H1 (cell line): ENCODE results near the gene PHF14. TPM values are rescaled to one million over a fixed set of nuclear protein-coding genes. Genes with fewer than 3 reads are reported as not detected.

Experiments
- CTCF ChIA-PET: fragments of 300-600 bp; sonication (Branson Sonifier 250); formaldehyde crosslinking; loops from one replicate; lab custom pipeline; 2021; ENCODE audit not compliant: partially characterized antibody; lab: Charles Lee
- POLR2A ChIA-PET: fragments of 300-600 bp; sonication (Branson Sonifier 250); formaldehyde crosslinking; loops from one replicate; lab custom pipeline; 2021; ENCODE audit warnings: inconsistent platforms; ENCODE audit not compliant: partially characterized antibody; lab: Charles Lee
- DNase-seq, 2 experiments: peaks; one replicate each; pipeline versions ENCODE4 v3.0.0 to v3.0.0-alpha.2; 2010 to 2022; ENCODE audit warnings: low spot score in 2 of 2, low read depth in 1 of 2, mixed read lengths in 1 of 2
- FAIRE-seq: peaks from 2 replicates; lab custom pipeline; 2011; peaks lifted over from hg19 to GRCh38; lab: Jason Lieb, UNC
- H2AFZ ChIP-seq: 2 replicates; pipeline ENCODE4 v1.8.1; 2012; ENCODE audit warnings: low read length, inconsistent platforms
- H2AK5ac ChIP-seq: 2 replicates; pipeline ENCODE4 v1.6.1; 2013; ENCODE audit warnings: low read depth, low read length
- H2BK120ac ChIP-seq: replicated peaks from 2 replicates; pipeline ENCODE3; 2013; ENCODE audit warnings: low read depth, low read length, inconsistent platforms
- H2BK12ac ChIP-seq: 2 replicates; pipeline ENCODE4 v1.6.1; 2013; ENCODE audit warnings: low read depth, low read length
- H2BK15ac ChIP-seq: 2 replicates; pipeline ENCODE4 v1.6.1; 2013; ENCODE audit warnings: low read length
- H2BK20ac ChIP-seq: 2 replicates; pipeline ENCODE4 v1.6.1; 2013; ENCODE audit warnings: low read length
- H2BK5ac ChIP-seq: 2 replicates; pipeline ENCODE4 v1.6.1; 2013; ENCODE audit warnings: low read depth, low read length
- H3K14ac ChIP-seq: 2 replicates; pipeline ENCODE4 v1.6.1; 2013; ENCODE audit warnings: inconsistent platforms; ENCODE audit not compliant: insufficient read length
- H3K18ac ChIP-seq: 2 replicates; pipeline ENCODE4 v1.6.1; 2013; ENCODE audit warnings: low read length; ENCODE audit errors: extremely low read depth
- H3K23ac ChIP-seq: 2 replicates; pipeline ENCODE4 v1.6.1; 2013; ENCODE audit warnings: inconsistent platforms; ENCODE audit not compliant: insufficient read length
- H3K23me2 ChIP-seq: 2 replicates; pipeline ENCODE4 v1.6.1; 2013; ENCODE audit warnings: low read depth, low read length
- H3K27ac ChIP-seq: 2 replicates; pipeline ENCODE4 v1.6.1; 2011; ENCODE audit warnings: low read depth, low read length, inconsistent platforms
- H3K27me3 ChIP-seq, 4 experiments: replicated peaks in 1 of 4; 1 replicate in 1 of 4; 2 replicates in 3 of 4; pipeline versions ENCODE4 v1.6.1 to v1.8.1; 2011 to 2013; ENCODE audit warnings: low read length in 3 of 4, mild to moderate bottlenecking in 3 of 4, inconsistent platforms in 2 of 4, mixed read lengths in 2 of 4, moderate library complexity in 1 of 4; ENCODE audit not compliant: control insufficient read depth in 3 of 4, insufficient read depth in 3 of 4; ENCODE audit errors: extremely low read depth in 1 of 4
- H3K36me3 ChIP-seq, 4 experiments: 2 replicates each; pipeline versions ENCODE4 v1.6.1 to v1.8.1; 2011 to 2013; ENCODE audit warnings: mild to moderate bottlenecking in 4 of 4, low read length in 3 of 4, moderate library complexity in 2 of 4, control low read depth in 1 of 4, inconsistent platforms in 1 of 4; ENCODE audit not compliant: insufficient read depth in 4 of 4, control insufficient read depth in 2 of 4
- H3K4ac ChIP-seq: replicated peaks from 2 replicates; pipeline ENCODE3; 2013; ENCODE audit warnings: low read length, low read depth, mixed read lengths, inconsistent platforms; ENCODE audit not compliant: insufficient read length
- H3K4me1 ChIP-seq, 4 experiments: replicated peaks in 1 of 4; 1 replicate in 1 of 4; 2 replicates in 3 of 4; pipeline versions ENCODE4 v1.6.1 to v1.8.1; 2011 to 2013; ENCODE audit warnings: low read length in 3 of 4, inconsistent platforms in 2 of 4, mixed read lengths in 1 of 4; ENCODE audit not compliant: insufficient read depth in 4 of 4, control insufficient read depth in 3 of 4
- H3K4me2 ChIP-seq, 2 experiments: 2 replicates each; pipeline versions ENCODE4 v1.6.1 to v1.8.1; 2011 to 2013; ENCODE audit warnings: low read depth in 2 of 2, low read length in 2 of 2, control low read depth in 1 of 2, inconsistent platforms in 1 of 2, mild to moderate bottlenecking in 1 of 2; ENCODE audit not compliant: insufficient read depth in 1 of 2
- H3K4me3 ChIP-seq, 4 experiments: fragments of 200-600, 300-600 bp in 1 of 4; sonication (generic), shearing (Covaris generic), sonication (Bioruptor Twin) in 1 of 4; 2 replicates each; pipeline versions ENCODE4 v1.5.1 to v1.8.1; 2011 to 2016; ENCODE audit warnings: low read length in 4 of 4, low read depth in 3 of 4, control low read depth in 2 of 4, inconsistent platforms in 2 of 4, mild to moderate bottlenecking in 2 of 4, mixed read lengths in 1 of 4, moderate library complexity in 1 of 4; ENCODE audit not compliant: insufficient read depth in 2 of 4; ENCODE audit errors: extremely low read depth in 1 of 4
- H3K56ac ChIP-seq: replicated peaks from 2 replicates; pipeline ENCODE3; 2013; ENCODE audit warnings: low read depth, mild to moderate bottlenecking, mixed read lengths, low read length, inconsistent platforms; ENCODE audit not compliant: insufficient read length
- H3K79me1 ChIP-seq: 2 replicates; pipeline ENCODE4 v1.6.1; 2013; ENCODE audit warnings: low read depth, low read length, control low read depth
- H3K79me2 ChIP-seq, 2 experiments: 2 replicates each; pipeline versions ENCODE4 v1.6.1 to v1.8.1; 2012 to 2013; ENCODE audit warnings: low read length in 2 of 2, mild to moderate bottlenecking in 2 of 2, inconsistent platforms in 1 of 2; ENCODE audit not compliant: insufficient read depth in 2 of 2, control insufficient read depth in 1 of 2
- H3K9ac ChIP-seq, 4 experiments: replicated peaks in 1 of 4; 1 replicate in 1 of 4; 2 replicates in 3 of 4; pipeline versions ENCODE4 v1.6.1 to v1.8.1; 2011 to 2013; ENCODE audit warnings: low read depth in 3 of 4, low read length in 3 of 4, control low read depth in 2 of 4, mild to moderate bottlenecking in 2 of 4, moderate library complexity in 2 of 4, inconsistent platforms in 1 of 4; ENCODE audit errors: extremely low read depth in 1 of 4
- H3K9me3 ChIP-seq, 2 experiments: 2 replicates each; pipeline versions ENCODE4 v1.6.1 to v1.8.1; 2012 to 2013; ENCODE audit warnings: mild to moderate bottlenecking in 2 of 2, moderate library complexity in 2 of 2, control low read depth in 1 of 2, inconsistent platforms in 1 of 2, low read depth in 1 of 2, low read length in 1 of 2, mixed read lengths in 1 of 2; ENCODE audit not compliant: insufficient read depth in 2 of 2
- H4K20me1 ChIP-seq, 2 experiments: replicated peaks in 1 of 2; 2 replicates each; pipeline versions ENCODE3 to v1.8.1; 2011 to 2013; ENCODE audit warnings: inconsistent platforms in 2 of 2, low read length in 2 of 2, mild to moderate bottlenecking in 1 of 2; ENCODE audit not compliant: insufficient read depth in 2 of 2, control insufficient read depth in 1 of 2
- H4K5ac ChIP-seq: 2 replicates; pipeline ENCODE4 v1.6.1; 2013; ENCODE audit warnings: low read length, low read depth, mixed read lengths, inconsistent platforms; ENCODE audit not compliant: insufficient read length
- H4K8ac ChIP-seq: 2 replicates; pipeline ENCODE4 v1.8.0; 2013; ENCODE audit warnings: mild to moderate bottlenecking, moderate library complexity, low read length, inconsistent platforms; ENCODE audit not compliant: insufficient read depth; ENCODE audit errors: extremely low read depth
- H4K91ac ChIP-seq: replicated peaks from 2 replicates; pipeline ENCODE3; 2013; ENCODE audit warnings: low read length, mixed read lengths, inconsistent platforms; ENCODE audit not compliant: insufficient read length
- ATF3 ChIP-seq: IDR thresholded peaks from 2 replicates; pipeline ENCODE4 v1.6.1; 2011; ENCODE audit warnings: low read depth, mild to moderate bottlenecking, low read length; ENCODE audit not compliant: insufficient read depth
- BCL11A ChIP-seq, 2 experiments: IDR thresholded peaks; one replicate each; pipeline ENCODE4 v1.6.1; 2011; ENCODE audit warnings: low read depth in 2 of 2, low read length in 2 of 2, mild to moderate bottlenecking in 2 of 2
- CBX8 ChIP-seq: fragments of 300-800, 300-1000 bp; sonication (generic); IDR thresholded peaks from 2 replicates; pipeline ENCODE4 v1.7.1; 2016; ENCODE audit warnings: low read depth, low read length, borderline replicate concordance
- NANOG ChIP-seq: IDR thresholded peaks from 2 replicates; pipeline ENCODE4 v1.6.1; 2011; ENCODE audit warnings: low read length, low read depth, mild to moderate bottlenecking, inconsistent platforms; ENCODE audit not compliant: insufficient read depth, poor library complexity, severe bottlenecking
- POU5F1 ChIP-seq: IDR thresholded peaks from 2 replicates; pipeline ENCODE4 v1.6.1; 2011; ENCODE audit warnings: low read depth, mild to moderate bottlenecking, low read length, moderate library complexity
- WGBS, 2 experiments: shearing (Covaris generic) in 1 of 2; methylation state at CpG; one replicate each; pipeline versions ENCODE4 v1.1.6 to v1.1.7; 2013 to 2015; ENCODE audit warnings: low lambda C conversion rate in 2 of 2, mixed read lengths in 2 of 2, inconsistent platforms in 1 of 2, low coverage in 1 of 2, missing lambda C conversion rate in 1 of 2; ENCODE audit not compliant: insufficient replicate concordance in 2 of 2, insufficient coverage in 1 of 2, insufficient read length in 1 of 2; ENCODE audit errors: extremely low coverage in 1 of 2, missing lambda C conversion rate in 1 of 2; 5-methylcytosine and 5-hydroxymethylcytosine counted together
- polyA plus RNA-seq, 7 experiments: library from polyadenylated mRNA; depleted of rRNA in 3 of 7; stranded (reverse) in 5 of 7; unstranded in 2 of 7; fragments of >200 nt in 5 of 7; fragments of 200-250 nt in 2 of 7; gene quantifications; 1 replicate in 5 of 7; 2 replicates in 1 of 7; 4 replicates in 1 of 7; pipeline versions ENCODE4 v1.2.1 to v1.2.3, GENCODE V29; 2011 to 2013; ENCODE audit warnings: missing spikeins in 2 of 7, mixed read lengths in 2 of 7
- total RNA-seq: library from RNA; stranded (reverse); fragmentation: NEBNext Ultra II Directional; extraction: Animal tissue kit (Norgen Biotek cat#: 25700); gene quantifications from 2 replicates; pipeline ENCODE4 v1.2.1, GENCODE V29; 2021

The PHF14 gene
- total and polyA plus RNA-seq, 2 of the 8 experiments (the other 6 are each of a cell fraction or from before 2014, with no cell fraction given) = 17.9 to 70.6 TPM

- no peaks in the 10 kb centered on the region for H3K79me1 ChIP-seq
- no peak overlapping the region for H3K23ac ChIP-seq
- no peak overlapping the region for H2AK5ac ChIP-seq
- H3K36me3 ChIP-seq = no peaks in the 10 kb centered on the region
- POLR2A ChIA-PET = no interaction called here
- no peak overlapping the region for H3K14ac ChIP-seq
- H2BK15ac ChIP-seq = no peak overlapping the region
- 0 out of 2 replicates have a peak, but pooled peaks cover 2% of the 10 kb centered on the region for H3K23me2 ChIP-seq
- no peak overlapping the region for H3K4me2 ChIP-seq
- H3K4me3 ChIP-seq = no peak overlapping the region
- TF ChIP-seq POU5F1 = no peak
- TF ChIP-seq BCL11A (IDR thresholded peaks at IDR 0.05; ENCODE audit: low read depth in 2 of 2, low read length in 2 of 2) = no peak
- no peak for TF ChIP-seq NANOG
- TF ChIP-seq ATF3 = no peak
- TF ChIP-seq CBX8 = no peak
- H3K27ac ChIP-seq = no peak overlapping the region
- no peaks in the 10 kb centered on the region for H3K9me3 ChIP-seq
- H3K27me3 ChIP-seq = peaks cover 17 to 28% (median 24%) of the 10 kb centered on the region in 4 experiments
- H2BK20ac ChIP-seq = no peak overlapping the region
- no peaks in the 10 kb centered on the region for H3K79me2 ChIP-seq
- FAIRE-seq = no peak
- H4K8ac ChIP-seq = no peak overlapping the region
- H3K4ac ChIP-seq = no peak overlapping the region
- 75% methylated on average over 3 of the region's 3 CpGs; no CpG with 5 or more reads in 1 of the 2 experiments for WGBS, 2 experiments
- H3K18ac ChIP-seq = no peak overlapping the region
- CTCF ChIA-PET = interaction anchor here (2.0 kb wide), 1 partner anchor 20 kb away, joined by 10 read pairs; no protein-coding TSS in a partner anchor
- peaks cover 6 to 15% (median 13%) of the 10 kb centered on the region in 4 experiments for H3K4me1 ChIP-seq
- no peak overlapping the region for H3K56ac ChIP-seq
- no peak overlapping the region for H2AFZ ChIP-seq
- H2BK120ac ChIP-seq = no peak overlapping the region
- no peak overlapping the region for H3K9ac ChIP-seq
- no peak overlapping the region for H2BK12ac ChIP-seq
- no peak overlapping the region for H4K5ac ChIP-seq
- no peak overlapping the region for H2BK5ac ChIP-seq
- H4K20me1 ChIP-seq = peaks cover 0 to 2% of the 10 kb centered on the region in 2 experiments
- no peak overlapping the region for H4K91ac ChIP-seq
- no peak for DNase-seq
Measured at GRCh38 chr7:11191081-11191480, 217.4 kb downstream of the PHF14 start.
